HG02588 (cell line): Measurements from ENCODE around the gene MAPKAP1.

Experiments
- ATAC-seq: cut with Tn5 transposase; IDR thresholded peaks from one replicate; pipeline ENCODE4 v1.9.1; 2021; ENCODE audit warnings: mild to moderate bottlenecking, moderate library complexity; ENCODE audit not compliant: unreplicated experiment

The MAPKAP1 gene

DNA sequence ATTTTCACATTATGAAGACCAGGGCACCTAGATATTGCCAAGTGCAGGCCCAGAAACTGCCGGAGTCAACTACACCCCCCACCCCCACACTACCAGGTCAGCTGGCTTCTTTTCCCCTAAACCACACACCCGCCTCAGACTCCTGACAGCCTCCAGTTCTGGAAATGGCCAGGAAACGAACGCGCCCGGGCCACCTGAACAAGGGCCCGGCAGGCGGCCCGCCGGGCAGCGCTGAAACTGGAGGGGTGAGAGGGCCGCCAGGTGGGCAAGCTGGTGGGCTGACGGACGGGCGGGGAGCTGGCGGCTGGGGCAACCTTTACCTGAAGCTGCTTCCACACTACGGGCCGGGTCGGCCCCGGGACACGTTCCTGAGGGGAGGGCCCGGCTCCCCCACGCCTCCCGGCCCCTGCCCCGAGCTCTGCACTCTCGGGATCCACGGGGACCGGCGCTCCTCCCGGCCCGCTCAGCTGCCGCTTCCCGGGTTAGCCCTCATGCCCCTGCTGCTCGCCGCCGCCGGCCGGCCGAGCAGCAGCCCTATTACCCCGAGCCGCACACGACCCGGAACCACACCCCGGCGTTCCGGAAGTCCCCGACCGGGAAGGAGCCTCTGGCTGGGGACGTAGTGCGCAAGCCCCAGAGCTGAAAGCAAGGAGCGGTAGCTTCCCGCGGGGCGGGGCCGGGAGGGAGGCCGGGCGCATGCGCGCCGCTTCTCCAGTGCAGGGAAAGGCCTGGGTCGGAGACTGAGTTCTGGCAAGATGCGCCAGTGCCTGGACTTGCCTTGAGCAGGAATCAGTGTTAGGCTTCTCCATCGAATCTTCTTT lies at the start of gene MAPKAP1:
Gene MAPKAP1 (minus strand): TSS at position 558 of the 821 bp plus-strand sequence. CDS start 34,634 bp downstream, outside the sequence.
- ATAC-seq: peak; percentile 96

DNA sequence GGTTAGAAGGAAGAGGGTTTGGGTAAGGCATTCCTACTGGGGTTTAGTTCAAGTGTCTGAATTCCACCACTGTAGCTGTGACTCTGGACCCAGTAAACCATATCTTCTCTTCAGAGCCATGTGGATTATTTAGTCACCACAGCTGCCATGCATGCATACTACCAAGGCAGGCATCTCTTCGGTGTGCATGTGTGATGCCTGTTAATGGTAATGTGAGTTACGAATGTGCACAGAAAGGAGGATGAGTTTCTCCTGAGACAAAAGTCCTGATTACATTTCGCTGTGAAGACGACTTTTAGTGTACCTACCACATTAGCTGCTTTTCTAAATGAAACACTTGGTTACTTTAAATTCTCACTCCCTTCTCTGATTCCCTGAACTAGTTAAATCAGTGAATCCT lies 49.5 kb upstream of the MAPKAP1 start:
- no peak for ATAC-seq

DNA sequence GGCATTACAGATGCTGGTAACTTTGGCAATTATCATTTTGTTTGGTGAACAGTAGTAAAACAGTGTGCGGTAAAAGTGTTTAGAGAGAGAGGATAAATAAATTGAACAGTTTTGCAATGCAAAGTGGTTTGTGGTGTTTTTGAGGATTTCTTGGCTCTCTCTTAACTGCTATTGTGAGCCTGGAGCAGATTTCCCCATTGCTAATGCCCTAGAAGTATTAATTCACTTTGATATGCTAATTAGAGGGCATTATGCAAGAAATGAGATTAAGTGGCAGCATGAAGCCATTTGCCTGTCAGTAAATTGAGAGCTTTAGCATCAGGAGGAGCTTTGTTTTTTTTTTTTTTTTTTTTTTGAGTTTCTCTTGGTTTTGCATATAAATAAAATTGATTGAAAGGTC lies 48.3 kb upstream of the MAPKAP1 start:
- no peak for ATAC-seq

DNA sequence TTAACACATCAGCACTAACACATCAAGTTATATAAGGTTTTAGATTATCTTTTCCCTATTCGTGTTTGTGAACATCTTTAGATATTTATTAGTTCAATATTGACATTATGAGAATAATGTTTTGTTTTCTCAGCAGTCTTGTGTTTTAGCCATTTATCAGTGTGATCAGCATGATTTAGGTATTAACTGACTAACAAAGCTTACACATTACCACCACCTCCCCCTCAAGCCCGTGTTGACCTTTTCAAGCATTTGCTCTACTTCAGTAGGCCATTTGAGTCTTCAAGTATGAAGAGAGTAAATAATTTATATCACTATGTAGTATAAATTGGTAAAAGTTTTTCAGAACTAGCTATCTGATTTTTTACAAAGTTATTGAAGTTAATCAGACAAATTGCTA lies 47.1 kb upstream of the MAPKAP1 start:
- no peak for ATAC-seq

DNA sequence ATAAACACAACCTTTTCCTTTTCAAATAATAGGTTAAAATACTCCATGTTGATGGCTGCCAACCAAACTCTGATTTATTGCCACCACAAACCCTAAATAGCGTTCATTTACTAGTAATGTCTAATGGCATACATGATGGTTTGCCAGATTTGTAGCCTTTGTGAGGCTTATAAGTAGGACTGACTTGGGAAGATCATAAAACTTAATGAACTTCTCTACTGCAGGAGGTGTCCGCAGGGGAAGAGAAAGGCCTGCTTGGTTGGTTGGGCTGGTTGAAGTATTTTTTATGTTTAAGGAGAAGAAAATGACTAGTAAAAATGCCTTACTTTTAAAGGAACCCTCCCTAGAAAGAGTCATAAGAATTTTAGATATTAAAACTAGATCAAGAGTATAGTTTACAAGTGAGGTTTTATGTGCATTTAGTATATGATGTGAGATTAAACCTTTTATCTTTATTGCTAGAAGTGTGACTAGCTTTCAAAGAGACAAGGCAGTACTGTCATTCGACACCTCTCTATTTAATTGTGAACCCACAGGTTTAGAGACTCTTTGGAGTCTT lies 45.1 kb upstream of the MAPKAP1 start:
- ATAC-seq: no peak

DNA sequence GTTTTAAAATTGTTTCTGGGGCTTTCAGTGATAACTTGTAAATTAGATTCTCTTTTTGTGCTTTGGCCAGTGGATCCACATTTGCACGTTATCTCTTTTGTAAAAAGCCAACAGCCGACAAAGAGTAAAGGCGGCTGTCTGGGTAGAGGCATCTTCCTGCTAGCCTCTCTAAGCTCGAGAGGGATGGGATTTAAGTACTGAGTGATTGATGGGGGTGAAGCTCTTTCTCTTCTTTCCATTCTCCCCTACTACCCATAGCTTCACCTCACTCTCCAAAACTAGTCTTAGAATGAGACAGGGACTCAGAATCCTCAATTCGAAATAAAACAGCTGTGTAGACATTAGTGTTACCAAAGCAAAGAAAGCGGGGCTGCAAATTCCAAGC lies 43.6 kb upstream of the MAPKAP1 start:
- no peak for ATAC-seq

DNA sequence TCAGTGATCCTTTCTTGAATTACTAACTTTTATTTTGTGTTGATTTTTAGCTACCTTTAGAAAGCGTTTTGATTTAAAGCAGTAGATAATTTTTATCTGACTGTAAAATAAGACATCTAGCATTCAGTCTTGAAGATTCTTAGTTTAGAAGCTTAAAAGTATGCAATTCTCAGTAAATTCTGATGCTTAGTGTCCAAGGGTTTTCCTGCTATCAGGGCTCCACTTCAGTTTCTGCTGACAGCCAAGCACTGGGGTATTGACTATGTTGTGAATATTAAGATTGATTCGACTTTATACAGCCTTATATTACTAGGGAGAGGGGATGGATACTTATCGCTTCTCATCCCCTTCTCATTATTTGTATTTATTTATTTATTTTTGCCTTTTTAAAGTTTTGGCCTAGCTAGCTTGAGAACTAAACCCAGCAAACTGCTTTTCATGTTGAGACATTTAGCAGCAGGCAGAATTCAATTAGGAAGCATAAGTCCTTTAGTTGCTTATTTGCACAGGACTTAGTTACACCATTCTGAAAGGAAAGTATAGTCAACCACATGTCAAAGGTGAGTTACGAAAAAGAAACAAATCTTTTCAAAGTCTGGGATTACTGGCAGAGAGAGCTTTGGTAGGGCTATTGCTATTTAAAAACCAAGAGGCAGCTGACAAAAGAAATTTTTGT lies 43.1 kb upstream of the MAPKAP1 start:
- ATAC-seq: no peak

DNA sequence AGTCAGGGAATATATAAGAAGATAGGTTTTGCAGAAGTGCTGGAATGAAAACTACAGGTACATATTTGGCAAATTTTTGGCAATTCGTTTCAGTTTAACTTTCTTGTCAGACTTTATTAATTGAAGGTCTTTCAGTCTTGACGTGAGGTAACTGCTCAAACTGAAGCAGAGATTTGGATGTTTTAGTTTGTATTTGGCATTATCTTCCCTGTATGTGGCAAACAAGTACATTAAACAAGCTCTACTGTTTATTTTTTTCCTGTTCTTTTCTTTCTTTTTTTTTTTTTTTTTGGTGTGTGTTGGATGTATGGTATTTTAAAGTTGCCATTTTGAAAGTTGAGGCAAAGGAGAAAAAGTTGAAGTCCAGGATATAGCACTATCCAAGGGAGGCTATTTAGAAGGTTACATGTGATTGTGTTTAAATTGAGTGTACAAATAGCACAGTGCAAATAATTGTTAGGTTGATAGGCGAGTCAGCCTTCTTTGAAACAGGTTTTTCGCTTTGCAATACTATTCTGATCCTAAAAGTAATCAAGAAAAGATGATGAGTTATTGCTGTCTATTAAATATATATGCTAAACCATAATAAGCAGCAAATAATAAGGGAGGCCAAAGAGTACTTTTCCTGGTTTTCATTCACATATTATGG lies 42.4 kb upstream of the MAPKAP1 start:
- ATAC-seq: no peak

DNA sequence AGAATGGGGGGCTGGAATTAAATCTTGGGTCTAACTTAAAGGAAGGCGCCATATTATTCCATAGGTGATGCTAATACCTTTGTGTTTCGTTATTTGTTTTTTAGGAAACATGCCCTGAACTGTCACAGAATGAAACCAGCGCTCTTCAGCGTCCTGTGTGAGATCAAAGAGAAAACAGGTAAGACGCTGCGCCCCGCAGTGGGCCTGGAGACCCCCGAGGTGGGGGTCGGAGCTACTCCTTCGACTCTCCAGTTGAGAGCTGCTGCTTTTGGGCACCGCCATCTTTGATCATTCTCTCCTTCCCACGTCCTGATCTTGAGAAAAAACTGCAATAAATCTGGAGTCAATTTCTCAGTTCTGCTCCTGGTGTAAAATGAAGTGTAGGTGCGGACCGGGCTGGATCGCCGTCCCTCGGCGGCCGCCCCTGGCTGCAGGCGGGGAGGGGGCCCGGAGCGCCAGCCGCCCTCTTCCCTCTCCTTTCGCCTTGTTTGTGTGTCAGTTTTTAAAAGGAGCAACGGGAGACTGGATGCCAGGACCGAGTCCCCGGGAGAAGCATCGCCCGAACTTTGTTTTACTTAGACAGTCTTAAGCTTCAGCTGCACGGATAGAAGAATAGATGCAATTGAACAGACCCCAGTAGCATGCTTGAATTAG lies 41.6 kb upstream of the MAPKAP1 start:
- ATAC-seq: no peak

DNA sequence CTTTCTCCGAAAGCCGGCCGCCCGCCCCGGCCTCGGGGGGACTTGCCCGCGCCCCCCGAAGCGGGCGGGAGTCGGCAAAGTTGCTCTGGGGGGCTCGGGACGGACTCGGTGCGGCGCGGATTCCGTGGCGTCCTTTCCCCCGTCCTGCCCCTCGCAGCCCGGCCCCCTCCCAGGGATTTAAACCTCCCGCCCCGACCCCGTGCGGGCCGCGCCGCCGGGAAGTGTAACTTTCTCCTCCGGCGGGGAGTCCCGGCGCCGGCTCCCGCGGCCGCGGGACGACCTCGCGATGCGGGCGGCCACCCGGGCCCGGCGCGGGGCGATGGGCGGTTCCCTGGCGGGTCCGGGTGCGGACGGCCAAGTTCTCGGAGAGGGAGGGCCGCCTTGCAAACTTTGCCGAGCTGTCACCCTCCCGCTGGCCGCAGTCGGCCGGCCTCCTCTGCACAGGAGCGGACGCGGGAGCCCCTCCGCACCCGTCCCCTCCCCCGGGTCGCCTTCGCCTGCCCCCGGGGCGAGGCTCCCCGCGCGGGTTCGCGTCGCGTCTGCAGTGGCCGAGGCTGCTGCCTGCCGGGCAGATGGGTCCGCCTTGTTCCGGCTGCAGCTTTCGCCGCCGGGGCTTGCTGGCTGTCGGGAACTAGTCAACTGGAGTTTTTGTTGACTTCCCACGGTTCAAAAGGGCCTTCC lies 40.9 kb upstream of the MAPKAP1 start:
- ATAC-seq: no peak

DNA sequence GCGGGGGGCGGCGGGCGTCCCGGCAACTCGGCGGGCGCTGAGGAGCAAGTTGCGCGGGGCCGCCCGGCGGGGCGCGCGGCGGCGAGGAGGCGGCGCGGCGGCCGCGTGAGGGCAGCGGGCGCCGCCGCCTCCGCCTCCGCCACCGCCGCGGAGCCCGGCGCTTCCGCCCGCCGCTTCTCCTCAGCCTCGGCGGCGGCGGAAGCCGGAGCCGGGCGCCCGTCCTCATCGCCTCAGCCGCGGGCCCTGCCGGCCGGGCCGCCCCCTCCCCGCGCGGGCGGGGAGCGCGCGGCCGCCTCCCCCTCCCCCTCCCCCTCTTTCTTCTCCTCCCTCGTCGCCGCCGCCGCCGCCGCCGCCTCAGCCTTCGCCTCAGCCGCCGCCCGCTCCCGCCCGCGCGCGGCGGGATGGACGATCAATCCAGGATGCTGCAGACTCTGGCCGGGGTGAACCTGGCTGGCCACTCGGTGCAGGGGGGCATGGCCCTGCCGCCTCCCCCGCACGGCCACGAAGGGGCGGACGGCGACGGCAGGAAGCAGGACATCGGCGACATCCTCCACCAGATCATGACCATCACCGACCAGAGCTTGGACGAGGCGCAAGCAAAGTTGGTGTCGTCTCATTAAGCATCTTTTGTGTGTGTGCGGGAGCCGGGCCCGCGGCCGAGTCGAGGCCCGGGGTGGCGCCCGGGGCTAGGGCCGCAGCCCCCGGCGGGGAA lies 40.2 kb upstream of the MAPKAP1 start, which contains the start of gene PBX3:
Gene PBX3 (plus strand): TSS at position 321 of the 712 bp plus-strand sequence.
- peak; percentile 31 for ATAC-seq

DNA sequence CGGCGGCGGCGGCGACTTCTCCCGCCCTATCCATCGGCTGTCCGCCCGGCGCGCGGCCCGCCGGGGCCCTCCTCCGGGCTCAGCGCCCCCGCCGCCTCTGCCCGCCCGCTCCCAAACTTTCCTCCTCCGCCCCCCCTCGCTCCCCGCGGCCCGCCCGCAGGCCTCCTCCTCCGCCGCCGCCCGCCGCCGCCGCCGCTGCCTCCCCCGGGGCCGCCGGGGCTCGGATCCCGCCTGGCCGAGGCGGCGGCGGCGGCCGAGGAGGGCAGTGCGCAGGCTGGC lies 39.7 kb upstream of the MAPKAP1 start:
- peak; percentile 21 for ATAC-seq

DNA sequence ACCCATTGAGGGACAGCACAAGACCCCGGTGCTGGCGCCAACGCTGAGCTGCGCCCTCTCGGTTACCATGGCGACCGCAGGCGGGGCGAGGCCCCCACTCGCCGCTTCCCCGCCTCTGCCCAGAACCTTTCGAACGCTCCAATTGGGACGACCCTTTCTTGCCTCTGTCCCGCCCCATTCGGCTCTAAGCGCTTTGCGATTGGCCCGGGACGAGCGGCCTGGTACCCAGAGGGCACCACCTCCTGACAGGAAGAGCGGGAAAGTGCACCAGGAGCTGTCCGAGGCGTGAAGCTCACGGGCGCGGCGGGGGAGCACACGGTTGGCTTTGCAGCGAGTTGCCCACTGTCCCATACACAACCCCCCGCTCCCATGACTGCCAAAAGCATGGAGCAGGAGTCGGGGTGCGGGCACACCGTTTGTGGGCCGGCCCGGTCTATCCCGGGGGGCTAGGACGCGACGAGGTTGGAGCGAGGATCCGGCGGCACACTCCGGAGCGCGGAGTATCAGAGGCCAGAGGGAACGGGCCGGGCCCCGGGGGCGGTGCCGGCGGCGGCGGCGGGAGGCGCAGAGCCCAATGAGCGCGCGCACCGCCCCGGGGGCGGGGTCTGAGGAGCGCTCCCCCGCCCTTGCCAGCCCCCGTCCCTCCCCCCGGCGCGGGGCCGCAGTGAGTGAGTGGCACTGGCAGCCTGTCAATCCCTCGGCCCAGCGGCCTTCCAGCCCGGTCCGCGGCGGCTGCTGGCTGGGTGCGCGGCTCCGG lies 39.2 kb upstream of the MAPKAP1 start:
- peak; percentile 64 for ATAC-seq

DNA sequence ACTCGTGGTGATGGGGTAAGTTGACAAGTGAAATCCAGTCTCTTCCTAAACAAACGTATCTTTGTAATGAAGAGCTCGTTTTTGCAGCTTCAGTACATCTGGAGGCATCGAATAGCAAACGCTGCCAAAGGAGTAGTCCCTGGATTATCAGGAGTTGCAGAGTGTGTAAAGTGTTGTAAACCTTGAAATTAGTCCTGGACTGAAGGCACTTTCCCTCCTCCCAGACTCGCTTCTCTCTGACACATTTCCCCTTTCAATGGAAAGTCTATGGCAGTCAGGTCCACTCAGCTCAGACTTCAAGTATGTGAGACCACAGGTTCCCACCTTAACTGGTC lies 38.6 kb upstream of the MAPKAP1 start:
- ATAC-seq: no peak

DNA sequence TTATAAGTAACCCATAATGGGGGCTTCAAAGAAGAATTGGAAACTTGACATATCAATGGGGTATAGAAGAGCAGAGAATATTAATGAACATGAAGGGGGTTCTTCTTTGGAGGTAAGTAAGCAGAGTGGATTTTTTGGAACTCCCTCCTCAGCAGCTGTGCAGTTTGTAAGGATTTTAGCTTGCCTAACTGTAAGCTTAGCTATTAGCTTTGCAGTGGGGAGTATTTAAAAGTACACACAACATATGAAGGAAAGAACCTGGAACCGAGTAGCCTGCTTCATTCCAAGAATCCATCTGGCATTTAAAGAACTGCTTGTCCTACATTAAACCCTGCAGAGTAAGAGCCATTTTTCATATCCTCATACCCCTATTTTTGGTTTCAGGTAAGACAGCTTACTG lies 38.0 kb upstream of the MAPKAP1 start:
- no peak for ATAC-seq

DNA sequence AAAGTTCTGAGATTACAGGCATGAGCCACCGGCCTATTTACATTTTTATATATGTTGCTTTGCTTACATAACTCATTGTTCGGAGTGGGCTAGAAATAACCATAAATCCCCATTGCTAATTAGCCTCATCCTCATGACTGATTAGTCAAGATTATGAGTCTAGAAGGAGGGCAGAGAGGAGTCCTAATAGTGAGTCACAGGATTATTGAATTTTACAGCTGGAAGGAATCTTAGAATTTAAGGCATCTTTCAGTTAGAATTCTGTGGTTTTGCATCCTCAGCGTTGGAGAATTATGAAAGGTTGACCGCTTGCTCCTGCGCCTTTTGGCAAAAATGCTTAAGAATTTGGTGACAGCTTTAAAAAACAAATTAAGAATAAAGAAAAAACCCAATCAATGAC lies 37.6 kb upstream of the MAPKAP1 start:
- ATAC-seq: no peak

DNA sequence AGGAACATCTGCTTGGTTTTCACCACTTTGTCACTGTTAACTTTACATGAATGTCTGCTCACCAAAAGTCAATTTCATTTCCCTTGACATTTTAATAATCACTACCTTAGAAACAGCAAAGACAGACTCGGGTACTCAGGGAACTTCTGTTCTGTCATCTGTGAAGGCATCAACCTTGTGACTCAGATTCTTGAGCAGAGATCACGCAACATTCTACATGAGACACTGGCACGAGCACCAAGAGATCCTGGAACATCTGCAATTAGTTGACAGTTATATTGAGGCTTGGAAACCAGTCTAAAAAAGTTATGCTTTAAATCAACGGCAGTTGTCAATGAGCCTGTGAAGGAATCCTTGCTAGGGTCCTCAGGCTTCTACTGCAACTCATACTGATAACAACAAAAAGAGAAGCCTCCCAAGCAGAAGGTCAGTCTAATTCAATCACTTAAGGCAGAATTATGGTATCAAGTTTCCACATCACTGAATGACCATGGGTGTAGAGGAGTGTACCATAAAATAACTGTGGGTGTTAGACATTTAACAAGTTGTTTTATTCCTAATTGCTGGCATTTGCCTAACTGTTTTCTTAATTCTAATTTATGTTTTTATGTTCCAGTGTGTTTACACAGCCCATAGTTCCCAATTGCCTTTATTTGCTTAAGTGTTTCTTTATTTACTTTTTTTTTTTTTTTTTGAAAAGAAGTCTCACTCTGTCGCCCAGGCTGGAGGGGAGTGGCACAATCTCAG lies 36.8 kb upstream of the MAPKAP1 start:
- ATAC-seq: no peak

DNA sequence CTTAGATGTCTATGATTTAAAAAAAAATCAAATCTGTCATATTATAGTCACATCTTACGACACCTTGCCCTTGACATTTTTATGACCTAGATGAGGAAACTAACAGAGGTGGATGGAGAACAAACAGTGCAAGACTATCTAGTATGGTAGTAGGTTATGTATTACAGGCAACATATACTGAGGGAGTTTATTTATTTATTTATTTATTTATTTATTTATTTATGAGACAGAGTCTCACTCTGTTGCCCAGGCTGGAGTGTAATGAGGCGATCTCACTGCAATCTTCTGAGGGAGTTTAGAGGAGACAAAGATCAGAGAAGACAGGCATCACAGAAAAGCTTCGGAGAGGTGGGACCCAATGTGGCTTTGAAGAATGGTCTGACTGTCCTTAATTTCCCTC lies 35.6 kb upstream of the MAPKAP1 start:
- no peak for ATAC-seq

DNA sequence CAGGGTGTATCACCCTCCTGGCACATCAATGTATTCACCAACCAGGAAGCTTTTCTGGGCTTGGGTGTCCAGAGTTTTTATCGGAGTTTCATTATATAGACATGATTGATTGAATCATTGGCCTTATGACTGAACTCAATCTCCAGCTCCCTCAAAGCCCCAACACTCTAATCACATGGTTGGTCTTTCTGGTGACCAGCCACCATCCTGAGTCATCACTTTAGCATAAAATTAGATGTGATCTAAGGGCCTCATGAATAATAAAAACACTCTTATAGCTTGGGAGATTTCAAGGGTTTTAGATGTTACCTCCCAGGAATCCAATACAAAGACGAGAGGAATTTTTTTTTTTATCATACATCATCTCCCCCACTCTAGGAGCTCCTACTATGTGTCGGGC lies 32.4 kb upstream of the MAPKAP1 start:
- ATAC-seq: no peak
